Measurements from ENCODE around the gene IARS1. TPM values are rescaled to one million over a fixed set of nuclear protein-coding genes. Genes with fewer than 3 reads are reported as not detected.

IARS1 gene
- total and polyA plus RNA-seq, 2 of the 4 experiments (the other 2 are of a cell fraction) = 85.3 to 414 TPM

GRCh38 chr9:92265154-92265553, 28.3 kb downstream of the IARS1 start:
- 90% methylated on average over 2 of the region's 3 CpGs; no CpG with 5 or more reads in 1 of the 2 experiments for WGBS, 2 experiments (ENCODE audit: extremely low coverage in 2 of 2, insufficient read length in 1 of 2)
- H2BK5ac ChIP-seq (ENCODE audit: low read depth, low read length, poor library complexity, severe bottlenecking) = peak overlapping the region; percentile 46
- no peaks in the 10 kb centered on the region for H3K9me3 ChIP-seq (ENCODE audit: control insufficient read depth, insufficient read depth, low read length)
- H3K27ac ChIP-seq (ENCODE audit: insufficient read depth, low read length) = no peak overlapping the region
- H2BK15ac ChIP-seq (ENCODE audit: low read depth, low read length) = no peak overlapping the region
- no peak overlapping the region for H2AFZ ChIP-seq (replicated peaks; ENCODE audit: low read length, poor library complexity)
- H3K4me3 ChIP-seq (ENCODE audit: insufficient read depth, low read depth, low read length) = no peak overlapping the region
- POLR2A ChIA-PET (ENCODE audit: unreplicated experiment) = no interaction called here
- DNase-seq (peak; percentile 32), ATAC-seq (ENCODE audit: low read depth) (peak; percentile 61)
- H3K9ac ChIP-seq (ENCODE audit: low read depth, low read length) = no peak overlapping the region
- H2BK20ac ChIP-seq (ENCODE audit: low read depth, low read length) = no peak overlapping the region
- no peak overlapping the region for H3K4me2 ChIP-seq (ENCODE audit: low read depth, low read length)
- BruUV-seq (replicated peaks) = no TSS peak
- CTCF ChIA-PET = interaction anchor here (0.6 to 1.0 kb wide), 2 partner anchors 13 to 106 kb away, joined by 3 read pairs; no protein-coding TSS in a partner anchor
- H2AK5ac ChIP-seq (ENCODE audit: low read depth, low read length) = no peak overlapping the region
- no peak overlapping the region for H3K23ac ChIP-seq (ENCODE audit: low read depth, low read length)
- intact Hi-C loops (cut with micrococcal nuclease) (loop anchor here (5.0 kb wide), 1 partner anchor 37 kb away; no protein-coding TSS in a partner anchor), in situ Hi-C loops (cut with MboI; ENCODE audit: low sequenced_read_pairs) (no loop called here), dilution Hi-C loops (cut with HindIII; ENCODE audit: low sequenced_read_pairs, unreplicated experiment) (no loop called here)
- peaks cover 6% of the 10 kb centered on the region; the same call in 1 of the 2 replicates for H4K20me1 ChIP-seq (ENCODE audit: insufficient read depth, low read length)
- H4K5ac ChIP-seq (ENCODE audit: low read depth, low read length) = no peak overlapping the region
- no peak overlapping the region for H3K4ac ChIP-seq (ENCODE audit: low read depth, low read length)
- no peak overlapping the region for H4K91ac ChIP-seq (ENCODE audit: insufficient read depth, low read depth, low read length)
- peak; percentile 51; the same call in 1 of the 2 replicates for TF ChIP-seq CEBPB (IDR thresholded peaks at IDR 0.05; ENCODE audit: low read depth, low read length)
- TF ChIP-seq, protein P1, sequence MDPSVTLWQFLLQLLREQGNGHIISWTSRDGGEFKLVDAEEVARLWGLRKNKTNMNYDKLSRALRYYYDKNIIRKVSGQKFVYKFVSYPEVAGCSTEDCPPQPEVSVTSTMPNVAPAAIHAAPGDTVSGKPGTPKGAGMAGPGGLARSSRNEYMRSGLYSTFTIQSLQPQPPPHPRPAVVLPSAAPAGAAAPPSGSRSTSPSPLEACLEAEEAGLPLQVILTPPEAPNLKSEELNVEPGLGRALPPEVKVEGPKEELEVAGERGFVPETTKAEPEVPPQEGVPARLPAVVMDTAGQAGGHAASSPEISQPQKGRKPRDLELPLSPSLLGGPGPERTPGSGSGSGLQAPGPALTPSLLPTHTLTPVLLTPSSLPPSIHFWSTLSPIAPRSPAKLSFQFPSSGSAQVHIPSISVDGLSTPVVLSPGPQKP (IDR thresholded peaks at IDR 0.05; ENCODE audit: borderline replicate concordance, low read depth, low read length) = no peak
- H3K14ac ChIP-seq (replicated peaks; ENCODE audit: low read depth, low read length) = no peak overlapping the region
- H3K18ac ChIP-seq (ENCODE audit: low read depth, low read length) = no peak overlapping the region
- H4K8ac ChIP-seq (ENCODE audit: low read depth in 2 of 2, low read length in 2 of 2) = no peak overlapping the region
- H3K79me1 ChIP-seq (ENCODE audit: low read depth in 1 of 2, low read length in 2 of 2) = peaks cover 17 to 61% of the 10 kb centered on the region in 2 experiments
- H3K36me3 ChIP-seq (ENCODE audit: control insufficient read depth, insufficient read depth, low read length) = peaks cover 70% of the 10 kb centered on the region
- 0 out of 2 replicates have a peak overlapping the region, but pooled peaks have one; percentile 10 for H3K56ac ChIP-seq (ENCODE audit: extremely low read depth, insufficient read depth, low read length)
- H3K4me1 ChIP-seq (ENCODE audit: control insufficient read depth, insufficient read depth, low read length) = peaks cover 2% of the 10 kb centered on the region; the same call in 1 of the 2 replicates
- no peak overlapping the region for H2BK120ac ChIP-seq (ENCODE audit: low read depth, low read length)
- no peak overlapping the region for H2AK9ac ChIP-seq (replicated peaks; ENCODE audit: low read depth, low read length, poor library complexity)
- peaks cover 9% of the 10 kb centered on the region; the same call in 1 of the 2 replicates for H3K9me1 ChIP-seq (ENCODE audit: insufficient read depth, low read length)
- no peaks in the 10 kb centered on the region for H3K27me3 ChIP-seq (ENCODE audit: control insufficient read depth, insufficient read depth, low read length)
